Aorta (tissue), 5 donors: ENCODE results near the gene UHRF2. TPM values are rescaled to one million over a fixed set of nuclear protein-coding genes. Genes with fewer than 3 reads are reported as not detected.

Source experiments
- ATAC-seq: fragments of 200-7000 bp; cut with Tn5 transposase; one replicate; pipeline ENCODE4 v1.9.1; 2022; ENCODE audit warnings: moderate library complexity; ENCODE audit not compliant: low FRiP score
- DNase-seq, 2 donors: peaks; one replicate each; pipeline ENCODE4 v3.0.0-alpha.2; 2020
- H3K27ac ChIP-seq, 2 donors: one replicate each; pipeline ENCODE4 v1.5.1; 2013; ENCODE audit warnings: low read length in 2 of 2, mild to moderate bottlenecking in 2 of 2, moderate library complexity in 2 of 2, control low read depth in 1 of 2, inconsistent platforms in 1 of 2, low read depth in 1 of 2
- H3K27me3 ChIP-seq, 2 donors: one replicate each; pipeline ENCODE4 v1.6.1; 2013; ENCODE audit warnings: control low read depth in 1 of 2, low read length in 1 of 2, mild to moderate bottlenecking in 1 of 2, moderate library complexity in 1 of 2; ENCODE audit not compliant: insufficient read depth in 2 of 2, control insufficient read depth in 1 of 2
- H3K36me3 ChIP-seq, 2 donors: one replicate each; pipeline ENCODE4 v1.6.1; 2013; ENCODE audit warnings: control low read depth in 1 of 2, low read length in 1 of 2, mild to moderate bottlenecking in 1 of 2; ENCODE audit not compliant: insufficient read depth in 2 of 2, control insufficient read depth in 1 of 2
- H3K4me1 ChIP-seq, 2 donors: one replicate each; pipeline ENCODE4 v1.6.1; 2013; ENCODE audit warnings: low read length in 2 of 2, control low read depth in 1 of 2, mild to moderate bottlenecking in 1 of 2, moderate library complexity in 1 of 2; ENCODE audit not compliant: insufficient read depth in 2 of 2, control insufficient read depth in 1 of 2
- H3K4me3 ChIP-seq, 2 donors: one replicate each; pipeline ENCODE4 v1.5.1; 2013; ENCODE audit warnings: low read length in 2 of 2, control low read depth in 1 of 2, mild to moderate bottlenecking in 1 of 2
- H3K9me3 ChIP-seq: one replicate; pipeline ENCODE4 v1.6.1; 2013; ENCODE audit warnings: mild to moderate bottlenecking, low read length; ENCODE audit not compliant: control insufficient read depth
- WGBS, 2 donors: extraction: QIAGEN DNeasy Blood & Tissue Kit; methylation state at CpG; one replicate each; pipeline ENCODE4 v1.1.7; 2013; 5-methylcytosine and 5-hydroxymethylcytosine counted together
- intact Hi-C, 2 donors: fragments of 100-400 bp; cut with DNase I; formaldehyde crosslinking; loops; one replicate each; pipeline versions ENCODE4 v1.14.2 to v1.15.0; 2022
- polyA plus RNA-seq, 2 donors: library from polyadenylated mRNA; stranded (reverse); fragments of 200-250 nt; gene quantifications; one replicate each; pipeline ENCODE4 v1.2.3, GENCODE V29; 2013
- total RNA-seq, 2 donors: library from RNA; stranded (reverse); fragmentation: NEBNext Ultra II Directional; extraction: Animal tissue kit (Norgen Biotek cat#: 25700); gene quantifications; one replicate each; pipeline ENCODE4 v1.2.1, GENCODE V29; 2021
- donor health status: healthy with polysubstance abuse.
- donor health status: Bipolar disorder and iron deficiency.
- donor health status: DM: no; HTN: no; CAD: no.
- donor health status: DM: no; HTN: no; CAD: no.
- donor health status: DM: yes; HTN: yes; CAD: no.

Gene UHRF2
- total and polyA plus RNA-seq, 4 donors, result 13.0 to 60.3 (median 32.0) TPM

- Histone ChIP-seq H3K36me3 (no peaks in the 10 kb centered on the region), H3K4me1 (no peaks in the 10 kb centered on the region), H3K9me3 (no peaks in the 10 kb centered on the region), H3K4me3 (no peak overlapping the region), H3K27ac (no peak overlapping the region), H3K27me3 (no peaks in the 10 kb centered on the region)
- intact Hi-C loops, result no loop called here
- 96% methylated on average over 2 of the region's 2 CpGs for WGBS, 2 donors
- ATAC-seq (no peak), DNase-seq (no peak)
Observed at GRCh38 chr9:6490863-6491262, 77.9 kb downstream of the UHRF2 start.

DNA sequence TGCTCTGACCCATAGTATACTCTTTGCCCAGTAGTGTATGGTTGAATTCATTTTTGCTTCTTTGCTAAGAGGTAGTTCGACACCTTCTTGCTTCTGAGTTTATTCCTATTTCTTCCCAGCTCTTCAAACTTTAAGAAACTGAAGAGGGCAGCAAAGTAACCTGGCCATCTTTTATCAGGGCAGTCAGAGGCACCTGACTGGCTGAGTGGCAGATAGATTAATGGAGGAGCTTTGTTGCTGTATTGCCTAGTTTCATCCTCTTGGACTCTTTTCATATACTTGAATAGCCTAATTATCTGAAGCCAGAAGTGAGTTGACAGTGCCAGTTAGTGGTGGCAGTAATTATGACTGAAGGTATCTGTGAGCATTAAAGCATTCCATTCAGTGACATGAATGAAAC lies 82.5 kb downstream of the UHRF2 start:
- 92 to 100% methylated on average over 1 of the region's 1 CpG for WGBS, 2 donors
- H3K27me3 ChIP-seq, result no peaks in the 10 kb centered on the region
- no peak overlapping the region for H3K4me3 ChIP-seq
- H3K4me1 ChIP-seq, result no peaks in the 10 kb centered on the region
- no peak overlapping the region for H3K27ac ChIP-seq
- H3K9me3 ChIP-seq, result no peaks in the 10 kb centered on the region
- DNase-seq, result no peak
- H3K36me3 ChIP-seq, result peaks cover 7% of the 10 kb centered on the region in 2 donors
- ATAC-seq, result no peak
- intact Hi-C loops, result no loop called here

GRCh38 chr9:6498982-6499381 lies 86.0 kb downstream of the UHRF2 start:
- ATAC-seq (no peak), DNase-seq (no peak)
- H3K27ac ChIP-seq, result no peak overlapping the region
- H3K4me3 ChIP-seq, result no peak overlapping the region
- no peaks in the 10 kb centered on the region for H3K27me3 ChIP-seq
- H3K36me3 ChIP-seq, result peaks cover 7 to 9% of the 10 kb centered on the region in 2 donors
- no peaks in the 10 kb centered on the region for H3K9me3 ChIP-seq
- intact Hi-C loops, result no loop called here
- 89% methylated on average over 1 of the region's 1 CpG for WGBS, 2 donors
- H3K4me1 ChIP-seq, result no peaks in the 10 kb centered on the region

DNA sequence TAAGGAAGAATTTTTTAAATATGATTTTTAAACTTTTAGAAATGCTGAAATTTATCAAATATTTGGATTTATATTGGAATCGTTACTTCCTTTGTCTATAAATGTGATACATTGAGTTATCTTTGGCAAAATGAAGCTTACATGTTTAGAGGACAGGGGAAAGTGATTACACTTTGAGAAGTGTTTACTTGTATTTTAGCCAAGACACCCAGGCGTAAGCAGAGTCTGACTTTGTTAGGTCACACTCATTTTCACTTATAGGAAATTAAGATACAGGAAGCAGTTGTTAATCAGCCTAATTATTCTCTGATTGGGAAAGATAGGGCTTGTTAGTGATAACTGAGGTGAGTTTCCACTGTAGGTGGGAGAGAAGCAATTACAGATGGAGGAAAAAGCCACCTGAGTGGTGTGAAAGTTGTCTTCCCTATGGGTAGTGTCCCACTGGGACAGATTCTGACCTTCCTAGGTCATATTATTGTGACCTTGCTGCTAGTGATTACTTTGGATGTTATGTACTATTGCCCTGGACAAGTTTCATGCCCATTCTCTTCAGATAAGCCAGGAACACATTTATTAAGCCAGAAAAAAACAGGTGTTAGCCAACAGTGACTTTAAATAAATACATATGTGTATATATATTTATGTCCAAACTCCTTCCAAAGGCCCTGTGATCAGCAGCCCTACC lies 88.7 kb downstream of the UHRF2 start:
- ATAC-seq (no peak), DNase-seq (no peak)
- intact Hi-C loops, result loop anchor here in 1 of 2 donors (10.0 kb wide), 1 partner anchor 147 kb away; no protein-coding TSS in a partner anchor
- Histone ChIP-seq H3K9me3 (no peaks in the 10 kb centered on the region), H3K36me3 (peaks cover 7 to 9% of the 10 kb centered on the region in 2 donors), H3K27ac (no peak overlapping the region), H3K4me3 (no peak overlapping the region), H3K4me1 (no peaks in the 10 kb centered on the region), H3K27me3 (no peaks in the 10 kb centered on the region)
- 76 to 86% methylated on average over 2 of the region's 2 CpGs for WGBS, 2 donors

GRCh38 chr9:6502399-6502798 lies 89.4 kb downstream of the UHRF2 start:
- Histone ChIP-seq H3K4me1 (no peaks in the 10 kb centered on the region), H3K9me3 (no peaks in the 10 kb centered on the region), H3K27ac (no peak overlapping the region), H3K36me3 (peaks cover 6 to 7% of the 10 kb centered on the region in 2 donors), H3K27me3 (no peaks in the 10 kb centered on the region), H3K4me3 (no peak overlapping the region)
- DNase-seq (no peak), ATAC-seq (no peak)
- 93 to 94% methylated on average over 3 of the region's 3 CpGs for WGBS, 2 donors
- intact Hi-C loops, result loop anchor here in 1 of 2 donors (10.0 kb wide), 1 partner anchor 148 kb away; no protein-coding TSS in a partner anchor

DNA sequence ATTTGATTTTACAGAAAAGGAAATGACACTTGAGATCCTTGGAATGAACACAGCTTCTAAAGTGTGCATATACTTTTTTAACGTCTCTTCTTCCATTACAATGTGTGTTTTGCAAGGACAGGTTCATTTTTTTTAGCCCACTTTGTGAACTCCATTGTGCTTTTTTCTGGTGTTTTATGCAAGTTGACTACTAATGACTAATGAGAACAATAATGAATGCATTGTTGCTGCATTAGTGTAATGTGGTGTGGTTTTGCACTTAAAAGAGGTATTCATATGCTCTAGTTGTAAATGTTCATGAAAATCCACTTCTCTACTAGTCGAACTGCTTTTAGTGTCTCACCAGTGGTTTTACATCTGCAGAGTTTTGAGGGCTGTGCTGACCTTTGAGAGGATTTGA lies 93.6 kb downstream of the UHRF2 start:
- Histone ChIP-seq H3K27me3 (no peaks in the 10 kb centered on the region), H3K36me3 (peaks cover 0 to 4% of the 10 kb centered on the region in 2 donors), H3K9me3 (no peaks in the 10 kb centered on the region), H3K27ac (no peak overlapping the region), H3K4me1 (no peaks in the 10 kb centered on the region), H3K4me3 (no peak overlapping the region)
- DNase-seq (no peak), ATAC-seq (no peak)
- WGBS, 2 donors, result 88 to 90% methylated on average over 2 of the region's 2 CpGs
- intact Hi-C loops, result loop anchor here in 1 of 2 donors (10.0 kb wide), 1 partner anchor 152 kb away; no protein-coding TSS in a partner anchor

- no peak overlapping the region for H3K4me3 ChIP-seq
- H3K4me1 ChIP-seq, result no peaks in the 10 kb centered on the region
- WGBS, 2 donors, result 37 to 38% methylated on average over 3 of the region's 3 CpGs
- DNase-seq (no peak), ATAC-seq (no peak)
- no peaks in the 10 kb centered on the region for H3K27me3 ChIP-seq
- intact Hi-C loops, result no loop called here
- no peak overlapping the region for H3K27ac ChIP-seq
- peaks cover 0 to 2% of the 10 kb centered on the region in 2 donors for H3K36me3 ChIP-seq
- no peaks in the 10 kb centered on the region for H3K9me3 ChIP-seq
Observed at GRCh38 chr9:6512085-6512657, 99.2 kb downstream of the UHRF2 start.

DNA sequence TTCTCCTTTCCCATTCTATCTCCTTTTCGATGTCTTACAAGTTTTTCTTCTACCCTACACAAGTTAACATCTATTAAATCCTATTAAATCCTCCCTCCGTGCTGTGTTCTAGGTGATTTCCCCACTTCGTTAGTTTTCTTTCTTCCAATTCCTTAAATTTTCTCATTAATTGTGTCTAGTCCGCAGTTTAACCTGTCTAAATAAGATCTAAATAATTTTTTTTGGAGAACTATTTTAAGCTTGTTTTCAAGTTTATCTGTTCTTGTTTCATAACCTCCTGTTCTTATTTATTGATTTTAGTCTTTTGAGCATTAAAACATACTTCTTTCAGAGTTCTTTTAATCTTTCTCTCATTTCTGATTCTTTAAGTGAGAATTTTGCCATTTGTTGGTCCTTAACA lies 109.3 kb downstream of the UHRF2 start:
- ATAC-seq, result no peak
- Histone ChIP-seq H3K4me3 (no peak overlapping the region), H3K27ac (no peak overlapping the region), H3K9me3 (no peaks in the 10 kb centered on the region), H3K4me1 (no peaks in the 10 kb centered on the region), H3K36me3 (no peaks in the 10 kb centered on the region), H3K27me3 (no peaks in the 10 kb centered on the region)
- DNase-seq, result no peak
- WGBS, 2 donors, result 97 to 98% methylated on average over 4 of the region's 4 CpGs
- intact Hi-C loops, result no loop called here
